Cardiac ventricle fibroblast (primary cell): ENCODE measurements around the gene SCARB1. TPM values are rescaled to one million over a fixed set of nuclear protein-coding genes. Genes with fewer than 3 reads are reported as not detected.

Experiments used
- total RNA-seq: library from RNA; depleted of rRNA; stranded (reverse); fragments of >200 nt; gene quantifications from 2 replicates; pipeline ENCODE4 v1.2.3, GENCODE V29; 2015

Gene SCARB1
- 6.1 and 10.7 TPM in 2 replicates for total RNA-seq

DNA sequence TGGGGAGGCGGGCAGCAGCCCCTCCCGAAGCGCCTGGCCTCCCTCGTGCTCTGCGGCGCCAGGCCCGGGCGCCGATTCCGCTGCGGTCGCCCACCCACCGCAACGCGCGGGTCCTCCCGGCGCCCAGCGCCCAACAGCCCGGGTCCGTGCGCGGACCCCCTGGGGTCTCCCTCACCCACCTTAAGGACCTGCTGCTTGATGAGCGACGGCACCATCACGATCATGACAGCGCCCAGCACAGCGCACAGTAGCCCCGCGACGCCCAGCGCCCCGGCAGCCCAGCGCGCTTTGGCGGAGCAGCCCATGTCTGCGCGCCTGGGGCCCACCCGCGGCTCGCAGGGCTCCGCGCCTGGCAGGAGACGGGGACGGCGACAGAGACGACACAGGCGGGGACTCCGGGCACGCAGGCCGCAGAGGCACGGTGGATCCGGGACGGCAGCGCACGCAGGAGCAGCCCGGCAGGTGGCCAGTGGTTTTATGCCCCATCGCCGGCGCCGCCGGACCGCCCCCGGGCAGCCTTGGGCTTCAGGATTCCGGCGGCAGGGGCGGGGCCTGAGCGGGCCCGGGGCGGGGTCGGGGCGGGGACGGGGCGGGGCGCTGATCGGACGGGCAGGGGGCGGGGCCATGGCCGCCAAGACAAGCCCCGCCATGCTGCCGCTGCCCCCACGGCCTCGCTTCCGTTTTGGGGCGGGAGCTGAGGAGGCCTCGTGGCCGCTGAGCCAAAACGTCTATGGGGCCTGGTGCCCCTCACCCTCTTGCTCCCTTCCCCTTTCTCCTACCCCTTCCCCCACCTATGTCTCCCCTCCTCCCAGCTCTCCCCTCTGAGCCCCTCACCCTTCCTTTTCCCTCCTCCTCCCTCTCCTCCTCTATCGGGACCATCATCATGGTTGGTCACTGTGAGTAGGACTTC lies at the start of gene SCARB1:
TSS of gene SCARB1 (minus strand) at position 449 of the 910 bp plus-strand sequence. CDS start at position 305, 144 bp downstream.

Other genes starting within 250 kb of the SCARB1 start
- gene UBC, start 50.8 kb upstream of the SCARB1 start, total RNA-seq = 845 and 854 TPM in 2 replicates
- gene DHX37, start 125.3 kb upstream of the SCARB1 start, total RNA-seq = 11.5 and 15.0 TPM in 2 replicates
- gene BRI3BP, start 129.8 kb upstream of the SCARB1 start, total RNA-seq = 2.0 and 2.5 TPM in 2 replicates
- 17.1 and 19.8 TPM in 2 replicates for gene AACS, start 201.6 kb upstream of the SCARB1 start, total RNA-seq